ENCODE data around the gene MRPL21.

GRCh38 chr11:68911731-68912130, 8.1 kb upstream of the MRPL21 start:
- TF ChIP-seq CTCF (IDR thresholded peaks at IDR 0.05; ENCODE audit: low read depth, low read length, poor library complexity, severe bottlenecking) (no peak), EZH2phosphoT487 (IDR thresholded peaks at IDR 0.05; ENCODE audit: borderline replicate concordance, low read length) (no peak)

Measured in DOHH2 (cell line).